Measurements from ENCODE around the gene ZFR.

ZFR gene

GRCh38 chr5:32390819-32391591 is 53.5 kb downstream of the ZFR start:
- H3K4me3 ChIP-seq (ENCODE audit: low read length), result no peak overlapping the region

GRCh38 chr5:32388432-32389129 is 56.0 kb downstream of the ZFR start:
- no peak for DNase-seq (ENCODE audit: low read depth, low spot score)
- no peak overlapping the region for H3K27ac ChIP-seq (ENCODE audit: low read length)

More at GRCh38 chr5:32390819-32391591, 53.5 kb downstream of the ZFR start:
- DNase-seq (ENCODE audit: low read depth, low spot score), result no peak
- no peaks in the 10 kb centered on the region for H3K9me3 ChIP-seq (ENCODE audit: control insufficient read depth, insufficient read depth, low read length)
- no CpG with 5 or more reads among the region's 10 CpGs for WGBS (ENCODE audit: insufficient coverage, insufficient read length)
- no peaks in the 10 kb centered on the region for H3K4me1 ChIP-seq (ENCODE audit: control insufficient read depth, insufficient read depth, low read length)
- H3K27ac ChIP-seq (ENCODE audit: low read length), result no peak overlapping the region
- peaks cover 7% of the 10 kb centered on the region; the same call in 1 of the 2 replicates for H3K36me3 ChIP-seq (ENCODE audit: control insufficient read depth, insufficient read depth, low read length)
- H3K27me3 ChIP-seq (ENCODE audit: control insufficient read depth, insufficient read depth, low read length), result no peaks in the 10 kb centered on the region

GRCh38 chr5:32387841-32388240 is 56.7 kb downstream of the ZFR start:
- Histone ChIP-seq H3K27me3 (ENCODE audit: control insufficient read depth, insufficient read depth, low read length) (no peaks in the 10 kb centered on the region), H3K9me3 (ENCODE audit: control insufficient read depth, insufficient read depth, low read length) (no peaks in the 10 kb centered on the region), H3K4me1 (ENCODE audit: control insufficient read depth, insufficient read depth, low read length) (no peaks in the 10 kb centered on the region), H3K27ac (ENCODE audit: low read length) (no peak overlapping the region), H3K36me3 (ENCODE audit: control insufficient read depth, insufficient read depth, low read length) (peaks cover 7% of the 10 kb centered on the region; the same call in 1 of the 2 replicates), H3K4me3 (ENCODE audit: low read length) (no peak overlapping the region)
- no peak for DNase-seq (ENCODE audit: low read depth, low spot score)

More at GRCh38 chr5:32388432-32389129, 56.0 kb downstream of the ZFR start:
- no CpG with 5 or more reads among the region's 6 CpGs for WGBS (ENCODE audit: insufficient coverage, insufficient read length)
- Histone ChIP-seq H3K9me3 (ENCODE audit: control insufficient read depth, insufficient read depth, low read length) (no peaks in the 10 kb centered on the region), H3K36me3 (ENCODE audit: control insufficient read depth, insufficient read depth, low read length) (peaks cover 4% of the 10 kb centered on the region; the same call in 1 of the 2 replicates), H3K4me1 (ENCODE audit: control insufficient read depth, insufficient read depth, low read length) (no peaks in the 10 kb centered on the region), H3K4me3 (ENCODE audit: low read length) (no peak overlapping the region), H3K27me3 (ENCODE audit: control insufficient read depth, insufficient read depth, low read length) (no peaks in the 10 kb centered on the region)

- no peaks in the 10 kb centered on the region for H3K27me3 ChIP-seq (ENCODE audit: control insufficient read depth, insufficient read depth, low read length)
- H3K27ac ChIP-seq (ENCODE audit: low read length), result no peak overlapping the region
- peaks cover 7% of the 10 kb centered on the region; the same call in 1 of the 2 replicates for H3K36me3 ChIP-seq (ENCODE audit: control insufficient read depth, insufficient read depth, low read length)
- H3K9me3 ChIP-seq (ENCODE audit: control insufficient read depth, insufficient read depth, low read length), result no peaks in the 10 kb centered on the region
- no peak overlapping the region for H3K4me3 ChIP-seq (ENCODE audit: low read length)
- no CpG with 5 or more reads among the region's 3 CpGs for WGBS (ENCODE audit: insufficient coverage, insufficient read length)
- no peaks in the 10 kb centered on the region for H3K4me1 ChIP-seq (ENCODE audit: control insufficient read depth, insufficient read depth, low read length)
- no peak for DNase-seq (ENCODE audit: low read depth, low spot score)
Measured at GRCh38 chr5:32387211-32387610, 57.3 kb downstream of the ZFR start.

- H3K36me3 ChIP-seq (ENCODE audit: control insufficient read depth, insufficient read depth, low read length), result peaks cover 2% of the 10 kb centered on the region; the same call in 1 of the 2 replicates
- H3K27me3 ChIP-seq (ENCODE audit: control insufficient read depth, insufficient read depth, low read length), result no peaks in the 10 kb centered on the region
- H3K27ac ChIP-seq (ENCODE audit: low read length), result no peak overlapping the region
- H3K4me3 ChIP-seq (ENCODE audit: low read length), result no peak overlapping the region
- H3K9me3 ChIP-seq (ENCODE audit: control insufficient read depth, insufficient read depth, low read length), result no peaks in the 10 kb centered on the region
- DNase-seq (ENCODE audit: low read depth, low spot score), result no peak
- H3K4me1 ChIP-seq (ENCODE audit: control insufficient read depth, insufficient read depth, low read length), result no peaks in the 10 kb centered on the region
Measured at GRCh38 chr5:32384621-32385020, 59.9 kb downstream of the ZFR start.

GRCh38 chr5:32383586-32383985 is 61.0 kb downstream of the ZFR start:
- Histone ChIP-seq H3K9me3 (ENCODE audit: control insufficient read depth, insufficient read depth, low read length) (no peaks in the 10 kb centered on the region), H3K27ac (ENCODE audit: low read length) (no peak overlapping the region), H3K4me3 (ENCODE audit: low read length) (no peak overlapping the region), H3K4me1 (ENCODE audit: control insufficient read depth, insufficient read depth, low read length) (no peaks in the 10 kb centered on the region), H3K27me3 (ENCODE audit: control insufficient read depth, insufficient read depth, low read length) (no peaks in the 10 kb centered on the region), H3K36me3 (ENCODE audit: control insufficient read depth, insufficient read depth, low read length) (peaks cover 2% of the 10 kb centered on the region; the same call in 1 of the 2 replicates)
- WGBS (ENCODE audit: insufficient coverage, insufficient read length), result no CpG with 5 or more reads among the region's 3 CpGs
- DNase-seq (ENCODE audit: low read depth, low spot score), result no peak

GRCh38 chr5:32383065-32383464 is 61.5 kb downstream of the ZFR start:
- Histone ChIP-seq H3K4me3 (ENCODE audit: low read length) (no peak overlapping the region), H3K27me3 (ENCODE audit: control insufficient read depth, insufficient read depth, low read length) (no peaks in the 10 kb centered on the region), H3K9me3 (ENCODE audit: control insufficient read depth, insufficient read depth, low read length) (no peaks in the 10 kb centered on the region), H3K4me1 (ENCODE audit: control insufficient read depth, insufficient read depth, low read length) (no peaks in the 10 kb centered on the region), H3K27ac (ENCODE audit: low read length) (no peak overlapping the region), H3K36me3 (ENCODE audit: control insufficient read depth, insufficient read depth, low read length) (peaks cover 2% of the 10 kb centered on the region; the same call in 1 of the 2 replicates)
- WGBS (ENCODE audit: insufficient coverage, insufficient read length), result no CpG with 5 or more reads among the region's 2 CpGs
- DNase-seq (ENCODE audit: low read depth, low spot score), result no peak

GRCh38 chr5:32379421-32379820 is 65.1 kb downstream of the ZFR start:
- Histone ChIP-seq H3K9me3 (ENCODE audit: control insufficient read depth, insufficient read depth, low read length) (no peaks in the 10 kb centered on the region), H3K4me3 (ENCODE audit: low read length) (no peak overlapping the region), H3K27ac (ENCODE audit: low read length) (no peak overlapping the region), H3K4me1 (ENCODE audit: control insufficient read depth, insufficient read depth, low read length) (no peaks in the 10 kb centered on the region), H3K27me3 (ENCODE audit: control insufficient read depth, insufficient read depth, low read length) (no peaks in the 10 kb centered on the region), H3K36me3 (ENCODE audit: control insufficient read depth, insufficient read depth, low read length) (peaks cover 5% of the 10 kb centered on the region; the same call in 1 of the 2 replicates)
- DNase-seq (ENCODE audit: low read depth, low spot score), result no peak

GRCh38 chr5:32378966-32379365 is 65.6 kb downstream of the ZFR start:
- no CpG with 5 or more reads among the region's 5 CpGs for WGBS (ENCODE audit: insufficient coverage, insufficient read length)
- Histone ChIP-seq H3K36me3 (ENCODE audit: control insufficient read depth, insufficient read depth, low read length) (peaks cover 6% of the 10 kb centered on the region; the same call in 1 of the 2 replicates), H3K9me3 (ENCODE audit: control insufficient read depth, insufficient read depth, low read length) (no peaks in the 10 kb centered on the region), H3K4me1 (ENCODE audit: control insufficient read depth, insufficient read depth, low read length) (no peaks in the 10 kb centered on the region), H3K27ac (ENCODE audit: low read length) (no peak overlapping the region), H3K27me3 (ENCODE audit: control insufficient read depth, insufficient read depth, low read length) (no peaks in the 10 kb centered on the region), H3K4me3 (ENCODE audit: low read length) (no peak overlapping the region)
- DNase-seq (ENCODE audit: low read depth, low spot score), result no peak

- Histone ChIP-seq H3K27ac (ENCODE audit: low read length) (no peak overlapping the region), H3K4me3 (ENCODE audit: low read length) (no peak overlapping the region), H3K36me3 (ENCODE audit: control insufficient read depth, insufficient read depth, low read length) (peaks cover 4% of the 10 kb centered on the region; the same call in 1 of the 2 replicates), H3K27me3 (ENCODE audit: control insufficient read depth, insufficient read depth, low read length) (no peaks in the 10 kb centered on the region), H3K9me3 (ENCODE audit: control insufficient read depth, insufficient read depth, low read length) (no peaks in the 10 kb centered on the region), H3K4me1 (ENCODE audit: control insufficient read depth, insufficient read depth, low read length) (no peaks in the 10 kb centered on the region)
- DNase-seq (ENCODE audit: low read depth, low spot score), result no peak
- WGBS (ENCODE audit: insufficient coverage, insufficient read length), result no CpG with 5 or more reads among the region's 8 CpGs
Measured at GRCh38 chr5:32369542-32370155, 74.9 kb downstream of the ZFR start.
